VCaP (cell line): ENCODE data around the gene HTATSF1.

Source experiments
- H3K27ac ChIP-seq: fragments of 450-650 bp; 2 replicates; pipeline ENCODE4 v1.5.1; 2017
- CTCF ChIP-seq: fragments of 450-650 bp; conservative IDR thresholded peaks from 2 replicates; pipeline ENCODE4 v1.5.1; 2017; ENCODE audit warnings: mild to moderate bottlenecking, moderate library complexity

Gene HTATSF1

GRCh38 chrX:136529795-136530194 is 32.4 kb downstream of the HTATSF1 start:
- no peak overlapping the region for H3K27ac ChIP-seq
- no peak for TF ChIP-seq CTCF

GRCh38 chrX:136531951-136532350 is 34.6 kb downstream of the HTATSF1 start, which contains the start of gene VGLL1:
TSS of gene VGLL1 (plus strand) at chrX:136532215. CDS start at chrX:136536021, 3,806 bp downstream.
- no peak for TF ChIP-seq CTCF
- H3K27ac ChIP-seq = no peak within 1 kb of the TSS

GRCh38 chrX:136534131-136534530 is 36.7 kb downstream of the HTATSF1 start:
- TF ChIP-seq CTCF = no peak
- no peak overlapping the region for H3K27ac ChIP-seq

GRCh38 chrX:136538811-136539210 is 41.4 kb downstream of the HTATSF1 start:
- no peak overlapping the region for H3K27ac ChIP-seq
- TF ChIP-seq CTCF = no peak

- H3K27ac ChIP-seq = no peak overlapping the region
- no peak for TF ChIP-seq CTCF
Measured at GRCh38 chrX:136540226-136540625, 42.8 kb downstream of the HTATSF1 start.

GRCh38 chrX:136541294-136541693 is 43.9 kb downstream of the HTATSF1 start:
- TF ChIP-seq CTCF = no peak
- H3K27ac ChIP-seq = no peak overlapping the region

- H3K27ac ChIP-seq = no peak overlapping the region
- TF ChIP-seq CTCF = no peak
Measured at GRCh38 chrX:136542281-136542680, 44.9 kb downstream of the HTATSF1 start.
